ENCODE data around the gene SORL1.

Gene SORL1

GRCh38 chr11:121530257-121530656, 78.1 kb downstream of the SORL1 start:
- Histone ChIP-seq H3K4me1 (ENCODE audit: low read depth, poor library complexity, severe bottlenecking) (no peaks in the 10 kb centered on the region), H3K27me3 (ENCODE audit: insufficient read depth, low read depth) (no peaks in the 10 kb centered on the region), H3K9ac (no peak overlapping the region), H3K4me2 (no peak overlapping the region), H4K20me1 (ENCODE audit: insufficient read depth) (no peaks in the 10 kb centered on the region), H3K27ac (no peak overlapping the region), H3K36me3 (ENCODE audit: insufficient read depth) (no peaks in the 10 kb centered on the region), H3K4me3 (IDR thresholded peaks at IDR 0.05; ENCODE audit: insufficient read depth, low read depth, low read length) (no peak overlapping the region), H3K79me2 (ENCODE audit: insufficient read depth, low read depth) (no peaks in the 10 kb centered on the region), H2AFZ (ENCODE audit: low read depth) (no peak overlapping the region)
- TF ChIP-seq CTCF (conservative IDR thresholded peaks at IDR 0.05; ENCODE audit: low read depth, low read length), result no peak

- no peaks in the 10 kb centered on the region for H3K79me2 ChIP-seq (ENCODE audit: insufficient read depth, low read depth)
- no peak overlapping the region for H3K4me3 ChIP-seq (IDR thresholded peaks at IDR 0.05; ENCODE audit: insufficient read depth, low read depth, low read length)
- H3K9ac ChIP-seq, result no peak overlapping the region
- H4K20me1 ChIP-seq (ENCODE audit: insufficient read depth), result no peaks in the 10 kb centered on the region
- H3K4me1 ChIP-seq (ENCODE audit: low read depth, poor library complexity, severe bottlenecking), result no peaks in the 10 kb centered on the region
- no peak overlapping the region for H3K4me2 ChIP-seq
- H2AFZ ChIP-seq (ENCODE audit: low read depth), result no peak overlapping the region
- H3K27me3 ChIP-seq (ENCODE audit: insufficient read depth, low read depth), result no peaks in the 10 kb centered on the region
- no peak overlapping the region for H3K27ac ChIP-seq
- H3K36me3 ChIP-seq (ENCODE audit: insufficient read depth), result no peaks in the 10 kb centered on the region
- TF ChIP-seq CTCF (conservative IDR thresholded peaks at IDR 0.05; ENCODE audit: low read depth, low read length), result no peak
These were observed 81.5 kb downstream of the SORL1 start for GRCh38 chr11:121533601-121534000.

- no peak overlapping the region for H3K4me2 ChIP-seq
These were observed 82.3 kb downstream of the SORL1 start for GRCh38 chr11:121534131-121535093.

GRCh38 chr11:121535129-121535796, 83.1 kb downstream of the SORL1 start:
- Histone ChIP-seq H3K9ac (no peak overlapping the region), H2AFZ (ENCODE audit: low read depth) (no peak overlapping the region), H4K20me1 (ENCODE audit: insufficient read depth) (no peaks in the 10 kb centered on the region), H3K36me3 (ENCODE audit: insufficient read depth) (no peaks in the 10 kb centered on the region), H3K27me3 (ENCODE audit: insufficient read depth, low read depth) (no peaks in the 10 kb centered on the region), H3K27ac (no peak overlapping the region), H3K4me2 (no peak overlapping the region), H3K79me2 (ENCODE audit: insufficient read depth, low read depth) (no peaks in the 10 kb centered on the region), H3K4me3 (IDR thresholded peaks at IDR 0.05; ENCODE audit: insufficient read depth, low read depth, low read length) (no peak overlapping the region), H3K4me1 (ENCODE audit: low read depth, poor library complexity, severe bottlenecking) (no peaks in the 10 kb centered on the region)
- no peak for TF ChIP-seq CTCF (conservative IDR thresholded peaks at IDR 0.05; ENCODE audit: low read depth, low read length)

More at GRCh38 chr11:121534131-121535093, 82.3 kb downstream of the SORL1 start:
- H3K27ac ChIP-seq, result no peak overlapping the region
- H3K4me3 ChIP-seq (IDR thresholded peaks at IDR 0.05; ENCODE audit: insufficient read depth, low read depth, low read length), result no peak overlapping the region
- TF ChIP-seq CTCF (conservative IDR thresholded peaks at IDR 0.05; ENCODE audit: low read depth, low read length), result no peak
- no peaks in the 10 kb centered on the region for H3K4me1 ChIP-seq (ENCODE audit: low read depth, poor library complexity, severe bottlenecking)
- no peaks in the 10 kb centered on the region for H4K20me1 ChIP-seq (ENCODE audit: insufficient read depth)
- H3K36me3 ChIP-seq (ENCODE audit: insufficient read depth), result no peaks in the 10 kb centered on the region
- H3K27me3 ChIP-seq (ENCODE audit: insufficient read depth, low read depth), result no peaks in the 10 kb centered on the region
- no peak overlapping the region for H3K9ac ChIP-seq
- H3K79me2 ChIP-seq (ENCODE audit: insufficient read depth, low read depth), result no peaks in the 10 kb centered on the region
- H2AFZ ChIP-seq (ENCODE audit: low read depth), result no peak overlapping the region
